Measurements from ENCODE around the gene FRMD1.

GRCh38 chr6:168047841-168048723 is 30.9 kb downstream of the FRMD1 start:
- TF ChIP-seq POLR2A (IDR thresholded peaks at IDR 0.05; ENCODE audit: low read depth, low read length) (no peak), TAF1 (IDR thresholded peaks at IDR 0.05; ENCODE audit: low read depth, low read length) (no peak), SPI1 (IDR thresholded peaks at IDR 0.05; ENCODE audit: low read depth, low read length) (no peak)
